ENCODE measurements around the gene SNAPC2.
"Not testable (repeated sequence)": the region's sequence is repeated elsewhere in the genome, so short reads cannot be mapped to it uniquely, and the experiment has no call there.

SNAPC2 gene

GRCh38 chr19:7888826-7889217 is 31.3 kb upstream of the SNAPC2 start:
- no peak for DNase-seq

GRCh38 chr19:7893362-7894101 is 26.6 kb upstream of the SNAPC2 start:
- not testable (repeated sequence) for DNase-seq

- no peak for DNase-seq
Observed at GRCh38 chr19:7894612-7895309, 25.4 kb upstream of the SNAPC2 start.

GRCh38 chr19:7895565-7895964 is 24.6 kb upstream of the SNAPC2 start:
- no peak for DNase-seq

DNA sequence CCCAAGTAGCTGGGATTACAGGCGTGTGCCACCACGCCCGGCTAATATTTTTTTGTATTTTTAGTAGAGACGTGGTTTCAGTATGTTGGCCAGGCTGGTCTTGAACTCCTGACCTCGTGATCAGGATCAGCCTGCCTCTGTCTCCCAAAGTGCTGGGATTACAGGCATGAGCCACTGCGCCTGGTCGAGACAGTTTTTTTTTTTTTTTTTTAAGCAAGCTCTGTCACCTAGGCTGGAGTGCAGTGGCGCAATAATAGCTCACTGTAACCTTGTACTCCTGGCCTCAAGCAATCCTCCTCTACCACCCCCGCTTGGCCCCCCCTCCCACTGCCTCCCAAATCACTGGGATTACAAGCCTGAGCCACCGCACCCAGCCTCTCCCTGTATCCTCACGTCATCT is 22.8 kb upstream of the SNAPC2 start:
- no peak for DNase-seq

DNA sequence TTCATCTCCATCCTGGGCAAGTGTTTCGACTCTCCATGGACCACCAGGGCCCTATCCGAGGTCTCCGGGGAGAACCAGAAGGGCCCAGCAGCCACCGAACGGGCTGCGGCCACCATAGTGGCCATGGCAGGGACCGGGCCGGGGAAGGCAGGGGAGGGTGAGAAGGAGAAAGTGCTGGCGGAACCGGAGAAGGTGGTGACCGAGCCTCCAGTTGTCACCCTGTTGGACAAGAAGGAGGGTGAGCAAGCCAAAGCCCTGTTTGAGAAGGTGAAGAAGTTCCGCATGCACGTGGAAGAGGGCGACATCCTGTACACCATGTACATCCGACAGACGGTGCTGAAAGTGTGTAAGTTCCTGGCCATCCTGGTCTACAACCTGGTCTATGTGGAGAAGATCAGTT is 21.2 kb upstream of the SNAPC2 start:
- DNase-seq, result no peak

GRCh38 chr19:7899751-7900378 is 20.3 kb upstream of the SNAPC2 start:
- DNase-seq, result no peak

- DNase-seq, result no peak
Observed at GRCh38 chr19:7900401-7900870, 19.7 kb upstream of the SNAPC2 start.

- DNase-seq, result no peak
Observed at GRCh38 chr19:7900931-7901330, 19.2 kb upstream of the SNAPC2 start.

GRCh38 chr19:7901337-7901736 is 18.8 kb upstream of the SNAPC2 start:
- no peak for DNase-seq

DNA sequence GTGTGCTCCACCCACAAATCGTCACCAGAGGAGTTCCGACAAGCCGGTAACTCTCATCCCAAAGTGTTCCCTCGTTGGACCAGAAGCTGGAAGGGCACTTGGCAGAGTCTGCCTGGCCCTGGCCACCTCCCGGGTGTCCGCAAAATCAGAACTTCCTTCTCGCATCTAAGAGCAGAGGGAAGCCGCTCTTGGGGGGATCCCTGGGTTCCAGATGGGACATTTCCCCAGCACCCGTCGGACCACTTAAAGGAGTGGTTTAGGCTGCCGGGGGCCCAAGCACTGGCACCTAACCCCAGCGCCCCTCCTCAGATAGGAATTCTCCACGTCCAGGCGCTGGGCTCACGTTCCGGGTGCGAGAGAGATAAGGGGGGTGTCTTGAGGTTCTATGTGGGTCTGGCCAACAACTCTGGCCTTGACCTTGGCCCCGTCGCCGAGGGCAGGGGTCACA is 17.3 kb upstream of the SNAPC2 start:
- DNase-seq, result no peak

- peak; percentile 86 for DNase-seq
Observed at GRCh38 chr19:7903244-7904073, 16.7 kb upstream of the SNAPC2 start, which contains the start of gene MAP2K7. Gene MAP2K7, plus strand, starts transcription at chr19:7903877. Its CDS starts 68 bp downstream, at chr19:7903945.

DNA sequence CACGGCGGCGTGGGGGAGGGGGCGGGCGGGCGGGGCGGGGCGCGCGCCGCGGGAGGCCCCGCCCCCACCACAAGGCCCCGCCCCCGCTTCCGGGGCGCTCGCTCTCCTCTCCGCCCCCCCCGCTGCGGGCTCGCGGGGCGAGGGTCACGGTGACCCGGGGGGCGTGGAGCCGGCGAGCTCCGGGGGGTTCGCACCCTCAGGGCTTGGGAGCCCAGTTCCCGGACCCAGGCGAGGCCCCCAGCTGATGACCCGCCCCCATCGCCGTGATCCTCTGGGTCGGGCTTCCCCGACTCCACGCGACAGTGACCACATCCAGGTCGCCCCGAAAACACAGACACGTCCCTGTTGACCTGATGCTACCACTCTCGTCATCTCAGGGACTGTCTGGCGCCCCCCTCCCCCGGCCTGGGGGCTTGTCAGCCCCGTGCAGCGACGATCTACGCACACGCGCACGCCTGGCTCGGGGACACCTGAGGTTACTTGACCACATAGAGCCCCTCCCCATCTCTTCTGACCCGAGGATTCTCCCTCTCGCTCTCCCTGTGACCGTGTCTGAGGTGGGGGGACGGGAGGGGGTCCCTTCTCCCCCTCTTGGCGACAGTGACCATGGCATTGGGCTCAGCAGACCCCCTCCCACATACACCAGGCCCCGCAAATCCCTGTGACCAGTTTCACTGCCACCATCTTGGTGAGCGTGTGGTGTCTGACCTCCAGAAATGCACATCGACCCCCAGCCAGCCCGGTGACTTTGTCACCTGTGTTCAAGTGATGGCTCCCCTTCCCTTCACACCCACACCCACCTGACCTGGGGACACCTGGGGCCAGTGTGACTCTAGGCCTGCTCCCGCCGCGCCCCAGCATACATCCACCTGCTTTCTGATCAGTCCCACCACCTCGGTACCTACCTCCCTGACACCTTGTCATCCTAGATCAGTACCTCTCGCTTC is 15.8 kb upstream of the SNAPC2 start:
- no peak for DNase-seq

DNA sequence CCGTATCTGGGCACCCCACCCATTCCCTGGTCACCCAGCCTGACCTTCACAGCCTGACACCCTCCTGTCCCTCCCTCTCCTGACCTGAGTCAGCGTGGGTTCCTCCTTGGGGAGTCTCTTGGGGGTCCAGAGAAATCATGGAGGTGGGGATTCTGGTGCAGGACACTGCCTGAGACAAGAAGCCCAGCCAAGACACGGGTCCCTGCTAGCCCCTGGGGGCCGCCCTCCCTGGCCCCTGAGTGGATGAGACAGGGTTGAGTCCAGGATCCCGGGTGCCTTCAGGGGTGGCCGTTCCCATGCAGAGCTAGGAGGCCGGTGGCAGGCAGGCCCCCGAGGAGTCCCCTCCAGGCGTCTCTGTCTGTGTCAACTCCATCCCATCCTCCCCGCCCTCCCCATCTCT is 14.9 kb upstream of the SNAPC2 start:
- DNase-seq, result no peak

- no peak for DNase-seq
Observed at GRCh38 chr19:7905859-7906258, 14.3 kb upstream of the SNAPC2 start.

DNA sequence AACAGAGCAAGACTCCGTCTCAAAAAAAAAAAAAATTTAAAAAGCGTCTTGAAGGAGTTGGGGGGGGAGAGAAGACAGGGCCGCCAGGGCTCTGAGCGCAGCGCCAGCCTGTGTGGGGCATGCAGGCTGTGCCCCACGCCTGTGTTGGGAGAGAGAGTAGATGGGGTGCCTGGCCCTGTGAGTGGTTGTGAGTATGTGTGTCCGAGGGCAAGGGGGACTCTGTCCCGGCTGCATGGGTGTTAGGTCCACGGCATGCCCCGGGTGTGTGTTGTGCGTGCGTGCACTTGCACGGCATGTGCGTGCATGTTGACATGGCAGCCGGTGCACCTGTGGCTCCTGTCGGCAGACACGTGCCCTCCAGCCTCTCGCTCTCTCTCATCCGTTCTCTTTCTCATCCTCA is 13.0 kb upstream of the SNAPC2 start:
- no peak for DNase-seq

DNA sequence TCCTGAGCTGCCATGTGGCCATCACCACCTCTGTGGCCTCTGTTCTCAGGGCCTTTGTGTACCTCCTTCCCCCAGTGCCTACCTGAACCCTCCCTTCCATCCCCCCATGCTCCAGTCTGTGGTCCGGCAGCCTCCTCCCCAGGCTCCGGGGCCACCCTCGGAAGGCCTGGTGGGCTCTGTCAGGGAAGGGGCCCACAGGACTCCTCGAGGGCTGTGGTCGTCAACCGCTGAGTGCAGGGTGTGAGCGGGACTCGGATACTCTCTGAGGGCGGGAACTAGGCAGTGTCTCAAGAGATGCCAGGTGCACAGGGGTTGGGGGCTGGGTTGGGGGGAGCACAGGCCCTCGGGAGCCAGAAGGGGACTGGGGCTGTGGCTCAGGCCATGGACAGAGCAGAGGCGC is 12.6 kb upstream of the SNAPC2 start:
- no peak for DNase-seq

DNA sequence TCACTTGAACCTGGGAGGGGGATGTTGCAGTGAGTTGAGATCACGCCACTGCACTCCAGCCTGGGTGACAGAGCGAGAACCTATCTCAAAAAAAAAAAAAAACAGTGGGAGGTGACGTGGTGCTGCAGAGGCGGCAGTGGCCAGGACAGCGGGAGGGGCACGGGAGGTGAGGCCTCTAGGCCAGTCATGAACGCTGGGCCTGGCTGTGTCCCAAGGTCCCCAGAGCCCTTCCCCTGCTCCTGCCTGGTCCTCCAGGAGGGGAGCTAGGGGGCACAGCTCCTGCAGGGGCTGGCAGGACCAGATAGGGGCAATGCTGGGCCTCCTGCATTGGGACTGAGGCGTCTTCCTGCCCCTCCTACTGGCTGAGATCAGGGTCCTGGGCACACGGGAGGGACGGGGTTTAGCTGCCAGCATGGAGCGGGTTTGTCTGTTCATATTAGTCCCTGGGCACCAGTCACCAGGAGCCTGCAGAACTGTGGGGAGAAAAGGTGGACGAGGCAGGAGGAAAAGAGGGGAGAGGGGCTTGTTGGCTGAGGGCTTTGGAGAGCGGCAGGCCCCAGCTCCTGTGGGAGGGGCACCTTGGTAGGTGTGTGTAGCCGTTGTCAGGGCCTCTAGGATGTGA is 11.9 kb upstream of the SNAPC2 start:
- no peak for DNase-seq

DNA sequence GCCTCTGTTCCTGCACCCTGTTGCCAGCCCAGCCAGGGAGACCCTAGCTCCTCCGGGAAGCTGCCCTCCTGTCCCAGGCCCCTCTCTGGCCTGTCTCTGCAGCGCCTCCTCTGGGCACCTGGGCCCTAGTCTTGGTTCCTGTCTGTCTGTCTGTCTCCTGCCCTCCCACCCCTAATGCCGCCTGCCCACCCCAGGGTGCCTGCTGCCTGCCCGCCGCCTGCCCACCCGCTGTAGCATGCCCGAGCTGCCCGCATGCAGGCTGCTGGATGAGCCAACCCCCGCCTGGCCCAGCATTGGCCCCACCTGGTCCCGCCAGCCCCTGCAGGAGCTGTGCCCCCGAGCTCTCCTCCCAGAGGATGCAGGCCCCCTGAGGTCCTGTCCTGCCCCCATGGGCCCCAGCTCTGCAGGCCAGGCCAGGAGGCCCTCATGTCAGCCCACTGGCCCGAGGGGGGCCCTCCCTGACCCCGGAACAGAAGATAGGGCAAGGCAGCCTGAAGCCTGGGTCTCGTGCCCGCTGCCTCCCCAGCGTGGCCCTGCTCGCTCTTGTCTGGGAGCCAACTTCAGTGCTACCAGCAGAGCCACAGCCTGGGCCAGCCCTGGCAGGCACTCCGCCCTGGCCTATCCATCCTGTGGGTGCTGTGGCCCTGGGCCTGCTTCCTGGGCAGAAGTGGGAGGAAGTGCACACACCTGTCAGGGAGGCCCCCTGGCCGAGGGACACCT is 11.2 kb upstream of the SNAPC2 start:
- DNase-seq, result no peak

- no peak for DNase-seq
Observed at GRCh38 chr19:7909471-7910067, 10.6 kb upstream of the SNAPC2 start.

Measured in NCI-H187 treated with DMSO at 0.1 percent for 48 hours (cell line).